Measurements from ENCODE around the gene ATP6V0A4. TPM values are rescaled to one million over a fixed set of nuclear protein-coding genes. Genes with fewer than 3 reads are reported as not detected.
"Not testable (repeated sequence)": the region's sequence is repeated elsewhere in the genome, so short reads cannot be mapped to it uniquely, and the experiment has no call there.

Gene ATP6V0A4
- total RNA-seq, 3 donors from 2014 or later (not counting 1 experiment from before 2014, with no cell fraction given): not detected

DNA sequence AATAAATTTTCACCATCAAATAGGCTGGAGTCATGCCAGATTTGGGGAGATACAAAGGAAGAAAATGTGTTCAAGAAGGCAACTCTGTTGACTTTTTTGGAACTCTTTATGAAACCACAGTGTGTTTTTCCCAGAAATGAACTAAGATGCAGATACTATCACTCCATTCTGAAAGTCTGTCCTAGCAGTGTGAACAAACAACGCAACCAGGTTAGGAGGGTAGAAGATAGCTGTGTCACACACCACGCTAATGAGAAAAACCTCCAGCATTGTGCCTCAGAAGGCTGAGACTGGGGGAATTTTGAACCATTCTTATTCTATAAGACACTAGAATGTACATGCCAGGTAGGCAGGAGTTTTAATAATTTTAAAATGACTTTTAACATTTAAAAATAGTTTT is 15.9 kb upstream of the ATP6V0A4 start:
- Mint-ChIP-seq H3K9me3 (no peaks in the 10 kb centered on the region), H3K27me3 (ENCODE audit: low read depth in 2 of 2) (no peaks in the 10 kb centered on the region), H3K36me3 (no peaks in the 10 kb centered on the region), H3K4me3 (no peak overlapping the region), H3K27ac (no peak overlapping the region), H3K4me1 (no peaks in the 10 kb centered on the region)
- H3K4me1 ChIP-seq (ENCODE audit: control insufficient read depth, insufficient read depth, low read length): no peaks in the 10 kb centered on the region
- intact Hi-C loops (cut with micrococcal nuclease): no loop called here
- H3K9me3 ChIP-seq (ENCODE audit: control insufficient read depth, insufficient read depth, low read length): no peaks in the 10 kb centered on the region
- H3K27me3 ChIP-seq (ENCODE audit: control insufficient read depth, insufficient read depth, low read length): no peaks in the 10 kb centered on the region
- TF ChIP-seq, protein P1, sequence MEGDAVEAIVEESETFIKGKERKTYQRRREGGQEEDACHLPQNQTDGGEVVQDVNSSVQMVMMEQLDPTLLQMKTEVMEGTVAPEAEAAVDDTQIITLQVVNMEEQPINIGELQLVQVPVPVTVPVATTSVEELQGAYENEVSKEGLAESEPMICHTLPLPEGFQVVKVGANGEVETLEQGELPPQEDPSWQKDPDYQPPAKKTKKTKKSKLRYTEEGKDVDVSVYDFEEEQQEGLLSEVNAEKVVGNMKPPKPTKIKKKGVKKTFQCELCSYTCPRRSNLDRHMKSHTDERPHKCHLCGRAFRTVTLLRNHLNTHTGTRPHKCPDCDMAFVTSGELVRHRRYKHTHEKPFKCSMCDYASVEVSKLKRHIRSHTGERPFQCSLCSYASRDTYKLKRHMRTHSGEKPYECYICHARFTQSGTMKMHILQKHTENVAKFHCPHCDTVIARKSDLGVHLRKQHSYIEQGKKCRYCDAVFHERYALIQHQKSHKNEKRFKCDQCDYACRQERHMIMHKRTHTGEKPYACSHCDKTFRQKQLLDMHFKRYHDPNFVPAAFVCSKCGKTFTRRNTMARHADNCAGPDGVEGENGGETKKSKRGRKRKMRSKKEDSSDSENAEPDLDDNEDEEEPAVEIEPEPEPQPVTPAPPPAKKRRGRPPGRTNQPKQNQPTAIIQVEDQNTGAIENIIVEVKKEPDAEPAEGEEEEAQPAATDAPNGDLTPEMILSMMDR (IDR thresholded peaks at IDR 0.05): no peak
- no peak for DNase-seq
- H3K27ac ChIP-seq (ENCODE audit: low read length): no peak overlapping the region
- no peaks in the 10 kb centered on the region for H3K36me3 ChIP-seq (ENCODE audit: control insufficient read depth, insufficient read depth, low read length)
- no peak for ATAC-seq
- no peak overlapping the region for H3K4me3 ChIP-seq (ENCODE audit: low read length)
- WGBS (ENCODE audit: insufficient coverage): no CpG with 5 or more reads among the region's 2 CpGs

DNA sequence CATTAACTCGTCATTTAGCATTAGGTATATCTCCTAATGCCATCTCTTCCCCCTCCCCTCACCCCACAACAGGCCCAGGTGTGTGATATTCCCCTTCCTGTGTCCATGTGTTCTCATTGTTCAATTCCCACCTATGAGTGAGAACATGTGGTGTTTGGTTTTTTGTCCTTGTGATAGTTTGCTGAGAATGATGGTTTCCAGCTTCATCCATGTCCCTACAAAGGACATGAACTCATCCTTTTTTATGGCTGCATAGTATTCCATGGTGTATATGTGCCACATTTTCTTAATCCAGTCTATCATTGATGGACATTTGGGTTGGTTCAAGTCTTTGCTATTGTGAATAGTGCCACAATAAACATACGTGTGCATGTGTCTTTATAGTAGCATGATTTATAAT is 13.3 kb upstream of the ATP6V0A4 start:
- DNase-seq; H3K4me1 Mint-ChIP-seq; H3K27ac Mint-ChIP-seq; H3K4me3 ChIP-seq (ENCODE audit: low read length); intact Hi-C loops (cut with micrococcal nuclease); ATAC-seq; H3K36me3 ChIP-seq (ENCODE audit: control insufficient read depth, insufficient read depth, low read length); H3K9me3 Mint-ChIP-seq; H3K27me3 ChIP-seq (ENCODE audit: control insufficient read depth, insufficient read depth, low read length); H3K9me3 ChIP-seq (ENCODE audit: control insufficient read depth, insufficient read depth, low read length); H3K27me3 Mint-ChIP-seq (ENCODE audit: low read depth in 2 of 2); H3K4me3 Mint-ChIP-seq; H3K27ac ChIP-seq (ENCODE audit: low read length); H3K4me1 ChIP-seq (ENCODE audit: control insufficient read depth, insufficient read depth, low read length); H3K36me3 Mint-ChIP-seq: not testable (repeated sequence)
- WGBS (ENCODE audit: insufficient coverage): 78% methylated on average over 1 of the region's 2 CpGs

DNA sequence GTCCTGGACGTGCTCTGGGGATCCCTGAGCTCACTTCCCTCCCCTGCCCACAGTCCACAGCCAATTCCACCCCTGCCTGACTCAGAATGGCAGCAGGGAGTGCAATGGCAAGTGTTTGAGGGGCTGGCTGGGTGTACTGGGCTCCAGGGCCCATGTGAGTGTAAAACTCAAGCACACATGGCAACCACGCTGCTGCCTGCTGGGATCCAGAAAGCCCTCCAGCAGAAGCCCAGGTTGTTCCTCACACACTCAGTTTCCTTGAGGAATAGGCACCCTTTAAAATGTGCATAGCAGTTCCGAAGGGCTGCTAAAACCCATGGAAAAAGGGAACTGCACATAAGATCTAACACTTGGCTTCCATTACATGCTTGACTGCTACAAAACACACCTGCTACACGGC is 11.3 kb upstream of the ATP6V0A4 start:
- no peaks in the 10 kb centered on the region for H3K27me3 Mint-ChIP-seq (ENCODE audit: low read depth in 2 of 2)

DNA sequence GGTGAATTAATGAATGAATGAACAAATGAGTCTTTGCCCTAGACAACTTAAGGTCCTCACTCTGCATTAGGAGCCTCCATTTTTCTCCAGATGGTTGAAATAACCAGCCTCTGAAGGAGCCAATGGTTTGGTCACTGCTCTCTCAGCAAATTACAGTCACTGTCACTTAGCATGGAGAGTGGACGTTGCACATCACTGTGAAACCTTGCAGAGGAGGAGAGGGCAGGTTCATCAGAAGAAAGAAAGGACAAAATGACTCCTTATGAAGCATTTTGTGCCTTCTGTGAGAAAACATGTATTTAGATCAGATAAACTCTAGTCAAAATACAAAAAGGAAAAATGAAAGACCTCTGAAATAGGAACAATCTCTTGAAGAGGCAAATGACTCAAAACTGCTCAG is 6.6 kb upstream of the ATP6V0A4 start:
- no peaks in the 10 kb centered on the region for H3K36me3 Mint-ChIP-seq
- TF ChIP-seq, protein P1 (IDR thresholded peaks at IDR 0.05): no peak
- 80% methylated on average over 1 of the region's 1 CpG for WGBS (ENCODE audit: insufficient coverage)
- H3K36me3 ChIP-seq (ENCODE audit: control insufficient read depth, insufficient read depth, low read length): no peaks in the 10 kb centered on the region
- H3K27ac Mint-ChIP-seq: no peak overlapping the region
- no peaks in the 10 kb centered on the region for H3K9me3 Mint-ChIP-seq
- ATAC-seq: no peak
- H3K9me3 ChIP-seq (ENCODE audit: control insufficient read depth, insufficient read depth, low read length): no peaks in the 10 kb centered on the region
- intact Hi-C loops (cut with micrococcal nuclease): no loop called here
- H3K27me3 Mint-ChIP-seq (ENCODE audit: low read depth in 2 of 2): no peaks in the 10 kb centered on the region
- H3K27ac ChIP-seq (ENCODE audit: low read length): no peak overlapping the region
- no peak overlapping the region for H3K4me3 ChIP-seq (ENCODE audit: low read length)
- H3K4me1 Mint-ChIP-seq: no peaks in the 10 kb centered on the region
- H3K4me3 Mint-ChIP-seq: no peak overlapping the region
- no peaks in the 10 kb centered on the region for H3K4me1 ChIP-seq (ENCODE audit: control insufficient read depth, insufficient read depth, low read length)
- no peaks in the 10 kb centered on the region for H3K27me3 ChIP-seq (ENCODE audit: control insufficient read depth, insufficient read depth, low read length)
- no peak for DNase-seq

More for the DNA sequence above, 11.3 kb upstream of the ATP6V0A4 start:
- H3K9me3 Mint-ChIP-seq: no peaks in the 10 kb centered on the region
- no peak for DNase-seq
- no peak overlapping the region for H3K27ac Mint-ChIP-seq
- H3K4me1 Mint-ChIP-seq: no peaks in the 10 kb centered on the region
- intact Hi-C loops (cut with micrococcal nuclease): no loop called here
- Histone ChIP-seq H3K36me3 (ENCODE audit: control insufficient read depth, insufficient read depth, low read length) (no peaks in the 10 kb centered on the region), H3K4me3 (ENCODE audit: low read length) (no peak overlapping the region), H3K9me3 (ENCODE audit: control insufficient read depth, insufficient read depth, low read length) (no peaks in the 10 kb centered on the region), H3K27ac (ENCODE audit: low read length) (no peak overlapping the region), H3K4me1 (ENCODE audit: control insufficient read depth, insufficient read depth, low read length) (no peaks in the 10 kb centered on the region), H3K27me3 (ENCODE audit: control insufficient read depth, insufficient read depth, low read length) (no peaks in the 10 kb centered on the region)
- WGBS (ENCODE audit: insufficient coverage): 76% methylated on average over 3 of the region's 4 CpGs
- H3K4me3 Mint-ChIP-seq: no peak overlapping the region
- H3K36me3 Mint-ChIP-seq: no peaks in the 10 kb centered on the region
- no peak for ATAC-seq
- TF ChIP-seq, protein P1 (IDR thresholded peaks at IDR 0.05): no peak
